Measurements from ENCODE around the gene SLIT1.

SLIT1 gene

DNA sequence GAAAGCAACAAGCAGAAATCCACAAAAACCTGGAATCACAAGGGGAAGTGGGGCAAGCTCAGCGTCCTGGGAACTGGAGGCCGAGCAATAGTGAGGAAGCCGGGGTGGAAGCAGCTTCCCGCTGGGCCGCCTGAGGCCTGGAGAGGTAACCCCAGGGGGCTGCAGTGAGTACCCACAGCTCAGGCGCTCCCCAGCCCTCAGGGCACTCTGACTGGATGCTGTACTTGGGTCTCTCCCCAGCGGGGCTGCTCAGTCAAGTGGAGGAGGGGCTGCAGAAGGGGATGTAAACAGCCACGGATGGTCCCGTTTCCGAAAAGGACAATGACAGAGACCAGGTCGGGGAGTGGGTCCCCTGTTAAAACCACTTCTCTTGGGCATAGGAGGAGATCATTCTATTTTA is 50.3 kb downstream of the SLIT1 start:
- no peaks in the 10 kb centered on the region for H3K9me3 ChIP-seq (replicated peaks; ENCODE audit: low read length)
- H3K9ac ChIP-seq (ENCODE audit: low read depth, low read length): no peak overlapping the region
- H3K4me3 ChIP-seq (ENCODE audit: low read length): no peak overlapping the region
- H3K36me3 ChIP-seq (ENCODE audit: insufficient read depth, low read length): no peaks in the 10 kb centered on the region
- no peak overlapping the region for H3K4me2 ChIP-seq (ENCODE audit: low read length)
- H3K4me1 ChIP-seq (ENCODE audit: control insufficient read depth, insufficient read depth, low read length): no peaks in the 10 kb centered on the region
- H3K27me3 ChIP-seq (ENCODE audit: control insufficient read depth, insufficient read depth, low read length): peaks cover 55% of the 10 kb centered on the region

DNA sequence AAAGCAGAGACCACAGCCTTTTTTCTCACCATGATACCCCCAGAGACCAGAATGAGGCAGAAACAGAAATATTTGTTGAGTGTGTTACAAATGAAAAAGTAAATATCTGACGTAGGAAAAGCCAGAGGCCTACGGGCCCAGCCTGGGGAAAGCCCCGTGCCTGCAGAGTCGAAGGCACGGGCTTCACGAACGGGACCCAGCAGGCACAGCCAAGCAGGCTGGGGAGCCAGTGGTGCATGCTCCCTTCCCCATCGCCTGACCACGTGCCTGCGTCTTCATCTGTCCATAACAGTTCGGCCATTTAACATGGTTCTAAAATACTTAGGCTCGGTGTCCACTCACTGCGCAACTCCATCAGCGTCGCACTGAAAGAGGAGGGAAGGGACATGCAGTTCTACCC is 50.8 kb downstream of the SLIT1 start:
- no peaks in the 10 kb centered on the region for H3K36me3 ChIP-seq (ENCODE audit: insufficient read depth, low read length)
- peaks cover 56% of the 10 kb centered on the region for H3K27me3 ChIP-seq (ENCODE audit: control insufficient read depth, insufficient read depth, low read length)
- H3K4me2 ChIP-seq (ENCODE audit: low read length): no peak overlapping the region
- H3K9me3 ChIP-seq (replicated peaks; ENCODE audit: low read length): no peaks in the 10 kb centered on the region
- H3K9ac ChIP-seq (ENCODE audit: low read depth, low read length): no peak overlapping the region
- H3K4me1 ChIP-seq (ENCODE audit: control insufficient read depth, insufficient read depth, low read length): no peaks in the 10 kb centered on the region
- no peak overlapping the region for H3K4me3 ChIP-seq (ENCODE audit: low read length)

DNA sequence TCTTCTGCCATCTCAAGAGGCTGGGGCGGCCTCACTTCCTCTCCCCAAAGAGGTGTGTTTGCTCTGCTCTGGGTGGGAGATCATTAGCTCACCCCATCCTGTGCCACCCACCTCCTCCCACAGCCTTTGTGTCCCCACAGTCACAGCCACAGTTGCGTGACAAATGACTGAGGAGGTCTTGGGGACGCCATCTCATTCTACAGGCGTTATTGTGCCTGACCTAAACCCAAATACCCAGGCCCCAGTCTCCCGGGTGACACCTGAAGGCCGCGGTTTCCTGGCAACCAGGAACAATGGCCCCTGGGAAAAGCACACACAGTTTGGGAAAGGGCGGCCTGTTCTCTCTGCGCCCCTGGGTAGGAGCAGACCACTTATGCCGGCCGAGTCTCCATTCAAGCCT is 51.6 kb downstream of the SLIT1 start:
- Histone ChIP-seq H3K4me3 (ENCODE audit: low read length) (no peak overlapping the region), H3K4me1 (ENCODE audit: control insufficient read depth, insufficient read depth, low read length) (no peaks in the 10 kb centered on the region), H3K36me3 (ENCODE audit: insufficient read depth, low read length) (no peaks in the 10 kb centered on the region), H3K9ac (ENCODE audit: low read depth, low read length) (no peak overlapping the region), H3K27me3 (ENCODE audit: control insufficient read depth, insufficient read depth, low read length) (peaks cover 55% of the 10 kb centered on the region), H3K9me3 (replicated peaks; ENCODE audit: low read length) (no peaks in the 10 kb centered on the region), H3K4me2 (ENCODE audit: low read length) (no peak overlapping the region)

DNA sequence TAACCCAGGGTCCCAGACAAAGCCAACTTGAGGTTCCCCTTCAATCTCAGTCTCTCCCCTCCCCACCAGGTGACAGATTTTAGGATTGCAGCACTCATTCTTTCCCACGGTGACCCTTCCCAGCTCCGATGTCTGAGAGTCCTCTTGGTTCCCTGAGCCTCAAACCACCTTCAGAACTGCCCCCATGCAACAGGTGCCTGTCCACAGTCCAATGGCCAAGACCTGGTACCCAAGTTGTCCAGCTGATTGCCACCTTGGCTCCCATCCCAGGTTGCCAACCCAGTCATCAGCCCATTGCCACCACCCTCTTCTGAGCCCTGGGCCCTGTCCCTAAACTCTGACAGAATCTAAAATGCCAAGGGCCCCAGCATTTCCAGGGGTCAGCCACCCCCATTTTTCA is 53.5 kb downstream of the SLIT1 start:
- Histone ChIP-seq H3K4me3 (ENCODE audit: low read length) (no peak overlapping the region), H3K27me3 (ENCODE audit: control insufficient read depth, insufficient read depth, low read length) (peaks cover 41% of the 10 kb centered on the region), H3K9me3 (replicated peaks; ENCODE audit: low read length) (no peaks in the 10 kb centered on the region), H3K9ac (ENCODE audit: low read depth, low read length) (no peak overlapping the region), H3K36me3 (ENCODE audit: insufficient read depth, low read length) (no peaks in the 10 kb centered on the region), H3K4me1 (ENCODE audit: control insufficient read depth, insufficient read depth, low read length) (no peaks in the 10 kb centered on the region), H3K4me2 (ENCODE audit: low read length) (no peak overlapping the region)

DNA sequence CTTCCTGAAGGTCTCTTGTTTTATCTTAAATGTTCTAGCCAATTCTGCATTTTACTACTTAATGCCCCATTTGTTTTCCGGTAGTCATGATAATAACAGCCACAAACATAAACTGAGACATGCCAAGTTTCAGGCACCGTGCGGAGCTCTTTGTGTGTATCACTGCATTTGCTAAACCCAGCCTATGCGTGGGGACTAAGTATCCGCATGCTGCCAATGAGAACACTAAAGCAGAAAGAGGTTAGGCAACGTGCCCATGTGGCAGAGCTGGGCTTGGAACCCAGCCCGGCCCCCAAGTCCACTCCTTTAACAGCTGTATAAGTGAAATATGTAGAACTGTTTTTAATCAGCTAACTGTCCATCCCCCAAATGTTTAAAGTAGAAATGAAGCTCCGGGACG is 54.1 kb downstream of the SLIT1 start:
- Histone ChIP-seq H3K4me1 (ENCODE audit: control insufficient read depth, insufficient read depth, low read length) (no peaks in the 10 kb centered on the region), H3K4me3 (ENCODE audit: low read length) (no peak overlapping the region), H3K27me3 (ENCODE audit: control insufficient read depth, insufficient read depth, low read length) (peaks cover 42% of the 10 kb centered on the region), H3K36me3 (ENCODE audit: insufficient read depth, low read length) (no peaks in the 10 kb centered on the region), H3K9ac (ENCODE audit: low read depth, low read length) (no peak overlapping the region), H3K9me3 (replicated peaks; ENCODE audit: low read length) (no peaks in the 10 kb centered on the region), H3K4me2 (ENCODE audit: low read length) (no peak overlapping the region)

DNA sequence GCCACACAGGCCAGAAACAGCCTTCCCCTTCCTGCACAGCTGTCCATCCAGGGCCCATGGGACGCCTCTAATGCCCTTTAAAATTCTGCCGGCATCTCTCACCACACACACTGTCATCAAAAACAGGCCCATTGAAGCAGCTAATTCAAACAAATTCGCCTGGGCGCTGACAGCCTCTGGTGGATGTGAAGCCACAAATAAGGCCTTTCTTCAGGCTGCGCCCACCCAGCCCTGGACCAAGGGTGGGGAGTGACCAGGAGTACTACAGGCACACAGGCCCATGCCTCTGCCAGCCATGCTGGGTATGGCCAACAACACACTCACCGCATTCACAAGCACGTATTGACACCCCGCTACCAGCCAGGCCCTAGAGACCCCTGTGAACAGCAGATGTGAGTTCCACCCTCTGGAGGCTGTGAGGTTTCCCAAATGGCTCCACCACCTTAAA is 54.6 kb downstream of the SLIT1 start:
- Histone ChIP-seq H3K27me3 (ENCODE audit: control insufficient read depth, insufficient read depth, low read length) (peaks cover 44% of the 10 kb centered on the region), H3K4me1 (ENCODE audit: control insufficient read depth, insufficient read depth, low read length) (no peaks in the 10 kb centered on the region), H3K9ac (ENCODE audit: low read depth, low read length) (no peak overlapping the region), H3K4me3 (ENCODE audit: low read length) (no peak overlapping the region), H3K36me3 (ENCODE audit: insufficient read depth, low read length) (no peaks in the 10 kb centered on the region), H3K4me2 (ENCODE audit: low read length) (no peak overlapping the region), H3K9me3 (replicated peaks; ENCODE audit: low read length) (no peaks in the 10 kb centered on the region)

DNA sequence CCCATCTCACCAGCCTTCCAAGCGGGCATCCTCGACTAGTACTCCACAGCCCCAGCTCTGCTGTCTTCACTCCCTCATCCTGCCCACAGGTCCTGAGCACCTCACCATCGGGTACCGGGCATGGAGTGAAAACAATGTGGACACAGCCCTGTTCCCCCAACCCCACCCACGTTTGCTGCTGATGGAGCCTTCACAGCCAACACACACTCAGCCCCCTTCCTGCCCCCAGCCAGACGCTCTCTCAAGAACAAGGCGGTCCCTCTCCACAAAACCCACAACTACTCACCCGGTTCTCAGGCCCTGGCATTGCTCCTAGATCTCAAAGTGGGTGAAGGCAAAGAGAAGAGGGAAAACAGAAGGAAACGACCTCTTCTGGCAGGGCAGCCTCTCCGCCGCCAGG is 56.1 kb downstream of the SLIT1 start:
- peaks cover 43% of the 10 kb centered on the region for H3K27me3 ChIP-seq (ENCODE audit: control insufficient read depth, insufficient read depth, low read length)
- no peaks in the 10 kb centered on the region for H3K4me1 ChIP-seq (ENCODE audit: control insufficient read depth, insufficient read depth, low read length)
- H3K4me3 ChIP-seq (ENCODE audit: low read length): no peak overlapping the region
- no peaks in the 10 kb centered on the region for H3K9me3 ChIP-seq (replicated peaks; ENCODE audit: low read length)
- H3K4me2 ChIP-seq (ENCODE audit: low read length): no peak overlapping the region
- H3K36me3 ChIP-seq (ENCODE audit: insufficient read depth, low read length): no peaks in the 10 kb centered on the region
- H3K9ac ChIP-seq (ENCODE audit: low read depth, low read length): no peak overlapping the region

DNA sequence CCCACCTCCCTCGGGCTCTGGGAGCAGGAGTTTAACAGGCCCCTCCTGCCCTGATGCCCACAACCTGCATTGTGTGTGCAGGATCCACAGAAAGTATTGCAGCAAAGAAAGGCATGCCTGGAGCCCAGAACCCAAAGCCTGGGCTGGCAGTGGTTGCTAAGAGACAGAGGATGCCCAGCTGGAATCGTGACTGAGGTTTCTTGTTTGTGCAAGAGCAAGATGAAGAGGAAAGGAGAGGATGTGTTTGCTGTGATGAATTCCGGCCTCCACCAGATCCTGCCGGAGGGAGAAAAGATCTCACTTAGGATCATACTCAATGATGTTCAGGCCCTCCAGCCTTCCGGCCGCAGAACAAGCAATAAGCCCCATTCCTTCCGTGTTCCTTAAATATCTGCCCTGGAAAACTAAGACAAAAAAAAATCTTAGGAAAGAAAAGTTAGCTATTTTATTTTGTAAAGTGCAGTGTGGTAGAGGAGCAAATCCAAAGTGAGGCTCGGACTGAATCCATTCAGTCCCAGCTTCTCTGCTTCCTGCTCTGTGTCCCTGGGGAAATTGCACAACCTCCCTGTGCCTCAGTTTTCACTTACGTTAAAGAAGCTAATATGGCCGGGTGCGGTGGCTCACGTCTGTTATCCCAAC is 57.1 kb downstream of the SLIT1 start:
- no peaks in the 10 kb centered on the region for H3K36me3 ChIP-seq (ENCODE audit: insufficient read depth, low read length)
- no peaks in the 10 kb centered on the region for H3K4me1 ChIP-seq (ENCODE audit: control insufficient read depth, insufficient read depth, low read length)
- no peak overlapping the region for H3K4me3 ChIP-seq (ENCODE audit: low read length)
- no peak overlapping the region for H3K4me2 ChIP-seq (ENCODE audit: low read length)
- H3K9ac ChIP-seq (ENCODE audit: low read depth, low read length): no peak overlapping the region
- peaks cover 51% of the 10 kb centered on the region for H3K27me3 ChIP-seq (ENCODE audit: control insufficient read depth, insufficient read depth, low read length)
- no peaks in the 10 kb centered on the region for H3K9me3 ChIP-seq (replicated peaks; ENCODE audit: low read length)

DNA sequence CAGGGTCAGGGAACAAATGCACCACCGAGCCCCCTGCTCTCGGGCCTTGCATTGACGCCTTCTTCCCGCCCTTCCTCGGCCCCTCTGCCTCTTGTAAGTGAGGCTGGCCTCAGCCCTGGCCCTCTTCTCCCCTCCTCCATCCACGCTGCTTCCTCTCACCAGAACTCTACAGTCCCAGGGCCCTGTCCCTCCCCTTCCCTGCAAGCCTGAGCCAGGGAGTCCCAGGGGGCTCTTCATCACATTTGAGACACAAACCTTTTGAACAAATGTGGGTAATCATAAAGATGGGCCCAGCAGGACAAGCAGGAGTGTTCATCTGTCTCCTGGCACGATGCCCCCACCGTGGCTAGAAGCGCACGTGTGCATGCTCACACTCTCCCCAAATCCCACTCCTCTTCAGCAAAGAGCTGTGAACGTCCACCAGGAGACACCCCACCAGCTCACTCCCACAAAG is 57.7 kb downstream of the SLIT1 start:
- H3K4me3 ChIP-seq (ENCODE audit: low read length): no peak overlapping the region
- no peaks in the 10 kb centered on the region for H3K36me3 ChIP-seq (ENCODE audit: insufficient read depth, low read length)
- no peak overlapping the region for H3K9ac ChIP-seq (ENCODE audit: low read depth, low read length)
- no peak overlapping the region for H3K4me2 ChIP-seq (ENCODE audit: low read length)
- no peaks in the 10 kb centered on the region for H3K4me1 ChIP-seq (ENCODE audit: control insufficient read depth, insufficient read depth, low read length)
- H3K9me3 ChIP-seq (replicated peaks; ENCODE audit: low read length): no peaks in the 10 kb centered on the region
- peaks cover 51% of the 10 kb centered on the region for H3K27me3 ChIP-seq (ENCODE audit: control insufficient read depth, insufficient read depth, low read length)

DNA sequence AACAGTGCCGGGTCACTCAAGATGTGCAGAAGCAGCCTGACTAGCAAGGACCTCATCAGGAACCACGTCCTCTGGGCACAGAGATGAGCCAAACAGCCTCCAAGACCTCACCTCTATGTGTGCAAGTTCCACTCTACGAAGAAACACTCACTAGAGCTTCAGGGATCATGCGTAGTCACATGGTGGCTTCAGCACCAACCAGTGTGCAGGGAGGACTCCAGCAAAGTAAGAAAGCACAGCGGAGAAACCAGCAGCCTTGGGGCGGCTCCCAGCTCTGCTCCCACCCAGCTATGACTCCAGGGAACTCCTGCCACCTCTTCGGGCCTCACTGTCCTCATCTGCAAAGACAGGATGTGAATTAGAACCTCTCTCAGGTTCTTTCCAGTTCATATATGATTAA is 58.2 kb downstream of the SLIT1 start:
- H3K27me3 ChIP-seq (ENCODE audit: control insufficient read depth, insufficient read depth, low read length): peaks cover 53% of the 10 kb centered on the region
- no peak overlapping the region for H3K9ac ChIP-seq (ENCODE audit: low read depth, low read length)
- no peaks in the 10 kb centered on the region for H3K36me3 ChIP-seq (ENCODE audit: insufficient read depth, low read length)
- no peaks in the 10 kb centered on the region for H3K4me1 ChIP-seq (ENCODE audit: control insufficient read depth, insufficient read depth, low read length)
- no peak overlapping the region for H3K4me2 ChIP-seq (ENCODE audit: low read length)
- H3K9me3 ChIP-seq (replicated peaks; ENCODE audit: low read length): no peaks in the 10 kb centered on the region
- H3K4me3 ChIP-seq (ENCODE audit: low read length): no peak overlapping the region

DNA sequence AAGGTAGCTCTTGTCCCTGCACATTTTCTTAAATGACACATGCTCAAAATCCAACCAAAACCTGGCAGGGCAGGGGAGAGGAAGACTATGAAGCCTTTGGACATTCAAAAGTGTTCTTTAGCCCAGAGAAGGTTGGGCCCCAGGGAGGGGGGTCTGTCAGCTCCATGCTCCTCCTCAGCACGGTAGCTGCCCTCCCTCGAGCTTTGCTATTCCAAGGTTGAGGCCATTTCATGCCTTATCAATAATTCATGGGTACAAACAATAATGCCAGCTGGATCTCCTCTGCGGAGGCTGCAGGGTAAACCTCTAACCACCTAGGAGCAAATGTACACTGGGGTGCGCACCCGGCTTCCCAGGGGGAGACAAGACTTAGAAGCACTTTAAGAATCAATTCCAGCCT is 61.5 kb downstream of the SLIT1 start:
- Histone ChIP-seq H3K4me3 (ENCODE audit: low read length) (no peak overlapping the region), H3K9ac (ENCODE audit: low read depth, low read length) (no peak overlapping the region), H3K4me2 (ENCODE audit: low read length) (no peak overlapping the region), H3K27me3 (ENCODE audit: control insufficient read depth, insufficient read depth, low read length) (peaks cover 45% of the 10 kb centered on the region), H3K36me3 (ENCODE audit: insufficient read depth, low read length) (no peaks in the 10 kb centered on the region), H3K4me1 (ENCODE audit: control insufficient read depth, insufficient read depth, low read length) (no peaks in the 10 kb centered on the region), H3K9me3 (replicated peaks; ENCODE audit: low read length) (no peaks in the 10 kb centered on the region)

DNA sequence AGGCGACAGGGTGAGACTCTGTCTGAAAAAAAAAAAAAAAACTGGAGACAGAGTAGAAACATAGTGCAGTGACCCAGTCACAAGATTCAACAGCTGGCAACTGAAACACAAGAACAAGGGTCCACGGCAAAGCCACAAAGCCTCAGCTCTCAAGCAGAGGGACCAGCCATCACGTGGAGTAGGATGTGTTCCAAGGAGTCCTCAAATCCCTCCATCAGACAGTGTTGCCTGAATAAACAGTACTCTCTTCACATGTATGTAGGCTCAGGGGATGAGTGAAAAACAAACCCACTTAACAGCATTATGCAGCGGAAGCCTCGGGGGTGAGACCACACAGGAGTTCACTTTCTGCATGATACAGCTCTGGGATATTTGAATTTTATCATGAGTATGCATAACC is 62.0 kb downstream of the SLIT1 start:
- Histone ChIP-seq H3K27me3 (ENCODE audit: control insufficient read depth, insufficient read depth, low read length) (peaks cover 45% of the 10 kb centered on the region), H3K9ac (ENCODE audit: low read depth, low read length) (no peak overlapping the region), H3K4me1 (ENCODE audit: control insufficient read depth, insufficient read depth, low read length) (no peaks in the 10 kb centered on the region)

More for the DNA sequence above, 62.0 kb downstream of the SLIT1 start:
- no peak overlapping the region for H3K4me2 ChIP-seq (ENCODE audit: low read length)
- no peaks in the 10 kb centered on the region for H3K36me3 ChIP-seq (ENCODE audit: insufficient read depth, low read length)
- no peaks in the 10 kb centered on the region for H3K9me3 ChIP-seq (replicated peaks; ENCODE audit: low read length)
- no peak overlapping the region for H3K4me3 ChIP-seq (ENCODE audit: low read length)

Data from skeletal muscle satellite cell (primary cell).